Mesenchymal stem cell (in vitro differentiated cells and primary cell): ENCODE results near the gene ASTN2.

Source experiments
- DNase-seq: peaks from one replicate; pipeline ENCODE4 v3.0.0-alpha.2; 2013
- H2AFZ ChIP-seq: one replicate; pipeline ENCODE4 v1.6.1; 2013; ENCODE audit warnings: low read depth, mild to moderate bottlenecking, control low read depth, inconsistent platforms, low read length, moderate library complexity
- H2AK5ac ChIP-seq: 2 replicates; pipeline ENCODE4 v1.6.1; 2013; ENCODE audit warnings: low read length, moderate library complexity, mild to moderate bottlenecking, inconsistent platforms; ENCODE audit not compliant: severe bottlenecking
- H2BK120ac ChIP-seq: one replicate; pipeline ENCODE4 v1.6.1; 2013; ENCODE audit warnings: low read depth, mild to moderate bottlenecking, inconsistent platforms, low read length, moderate library complexity
- H2BK12ac ChIP-seq, 2 experiments: one replicate each; pipeline ENCODE4 v1.6.1; 2013; ENCODE audit warnings: inconsistent platforms in 2 of 2, low read length in 2 of 2, mild to moderate bottlenecking in 2 of 2, moderate library complexity in 2 of 2, control low read depth in 1 of 2
- H2BK15ac ChIP-seq: one replicate; pipeline ENCODE4 v1.6.1; 2013; ENCODE audit warnings: mild to moderate bottlenecking, low read depth, inconsistent platforms; ENCODE audit not compliant: poor library complexity, severe bottlenecking
- H2BK5ac ChIP-seq: 2 replicates; pipeline ENCODE4 v1.6.1; 2013; ENCODE audit warnings: low read depth, mild to moderate bottlenecking, low read length, control low read depth, inconsistent platforms; ENCODE audit not compliant: poor library complexity, severe bottlenecking
- H3K14ac ChIP-seq, 2 experiments: one replicate each; pipeline ENCODE4 v1.6.1; 2013; ENCODE audit warnings: inconsistent platforms in 2 of 2, low read length in 2 of 2, control low read depth in 1 of 2, mild to moderate bottlenecking in 1 of 2, moderate library complexity in 1 of 2
- H3K18ac ChIP-seq, 2 experiments: one replicate each; pipeline ENCODE4 v1.6.1; 2013; ENCODE audit warnings: inconsistent platforms in 2 of 2, low read length in 2 of 2, control low read depth in 1 of 2, low read depth in 1 of 2, mild to moderate bottlenecking in 1 of 2
- H3K23ac ChIP-seq, 2 experiments: one replicate each; pipeline ENCODE4 v1.6.1; 2013; ENCODE audit warnings: inconsistent platforms in 2 of 2, low read length in 2 of 2, mild to moderate bottlenecking in 2 of 2, moderate library complexity in 2 of 2, control low read depth in 1 of 2
- H3K27ac ChIP-seq: 2 replicates; pipeline ENCODE4 v1.5.1; 2013; ENCODE audit warnings: mild to moderate bottlenecking, moderate library complexity, low read length, control low read depth, inconsistent platforms; ENCODE audit not compliant: poor library complexity, severe bottlenecking
- H3K27me3 ChIP-seq, 2 experiments: 2 replicates each; pipeline versions ENCODE4 v1.6.1 to v1.7.0; 2013; ENCODE audit warnings: low read length in 2 of 2, mild to moderate bottlenecking in 2 of 2, moderate library complexity in 2 of 2, control low read depth in 1 of 2, inconsistent platforms in 1 of 2; ENCODE audit not compliant: control insufficient read depth in 1 of 2, insufficient read depth in 1 of 2
- H3K36me3 ChIP-seq, 2 experiments: 2 replicates each; pipeline versions ENCODE4 v1.6.1 to v1.7.0; 2013; ENCODE audit warnings: low read length in 2 of 2, control low read depth in 1 of 2, inconsistent platforms in 1 of 2, low read depth in 1 of 2, mild to moderate bottlenecking in 1 of 2; ENCODE audit not compliant: insufficient read depth in 2 of 2, control insufficient read depth in 1 of 2
- H3K4ac ChIP-seq, 2 experiments: one replicate each; pipeline ENCODE4 v1.6.1; 2013; ENCODE audit warnings: inconsistent platforms in 2 of 2, low read length in 2 of 2, mild to moderate bottlenecking in 2 of 2, moderate library complexity in 2 of 2, control low read depth in 1 of 2, low read depth in 1 of 2
- H3K4me1 ChIP-seq: 2 replicates; pipeline ENCODE4 v1.6.1; 2013; ENCODE audit warnings: low read depth, low read length, control low read depth; ENCODE audit not compliant: control insufficient read depth, insufficient read depth
- H3K4me2 ChIP-seq: 2 replicates; pipeline ENCODE4 v1.6.1; 2013; ENCODE audit warnings: low read length, mild to moderate bottlenecking, inconsistent platforms; ENCODE audit not compliant: poor library complexity, severe bottlenecking
- H3K4me3 ChIP-seq, 2 experiments: 2 replicates each; pipeline versions ENCODE4 v1.5.1 to v1.7.0; 2013; ENCODE audit warnings: low read length in 2 of 2, mild to moderate bottlenecking in 2 of 2, control low read depth in 1 of 2, low read depth in 1 of 2; ENCODE audit not compliant: insufficient read depth in 1 of 2
- H3K79me1 ChIP-seq: replicated peaks from 2 replicates; pipeline ENCODE4 v1.6.1; 2013; ENCODE audit warnings: mild to moderate bottlenecking, control low read depth, low read length, inconsistent platforms; ENCODE audit not compliant: poor library complexity, severe bottlenecking
- H3K9ac ChIP-seq: 2 replicates; pipeline ENCODE4 v1.7.0; 2013; ENCODE audit warnings: mild to moderate bottlenecking, low read length, moderate library complexity
- H3K9me3 ChIP-seq: 2 replicates; pipeline ENCODE4 v1.7.0; 2013; ENCODE audit warnings: mild to moderate bottlenecking, low read length; ENCODE audit not compliant: control insufficient read depth
- H4K8ac ChIP-seq: one replicate; pipeline ENCODE4 v1.6.1; 2013; ENCODE audit warnings: inconsistent platforms, mild to moderate bottlenecking, low read length, moderate library complexity
- H4K91ac ChIP-seq: one replicate; pipeline ENCODE4 v1.6.1; 2013; ENCODE audit warnings: mild to moderate bottlenecking, low read length, inconsistent platforms
- WGBS: methylation state at CpG from one replicate; pipeline ENCODE4 v1.1.7; 2013; ENCODE audit warnings: mixed read lengths; 5-methylcytosine and 5-hydroxymethylcytosine counted together

The ASTN2 gene

DNA sequence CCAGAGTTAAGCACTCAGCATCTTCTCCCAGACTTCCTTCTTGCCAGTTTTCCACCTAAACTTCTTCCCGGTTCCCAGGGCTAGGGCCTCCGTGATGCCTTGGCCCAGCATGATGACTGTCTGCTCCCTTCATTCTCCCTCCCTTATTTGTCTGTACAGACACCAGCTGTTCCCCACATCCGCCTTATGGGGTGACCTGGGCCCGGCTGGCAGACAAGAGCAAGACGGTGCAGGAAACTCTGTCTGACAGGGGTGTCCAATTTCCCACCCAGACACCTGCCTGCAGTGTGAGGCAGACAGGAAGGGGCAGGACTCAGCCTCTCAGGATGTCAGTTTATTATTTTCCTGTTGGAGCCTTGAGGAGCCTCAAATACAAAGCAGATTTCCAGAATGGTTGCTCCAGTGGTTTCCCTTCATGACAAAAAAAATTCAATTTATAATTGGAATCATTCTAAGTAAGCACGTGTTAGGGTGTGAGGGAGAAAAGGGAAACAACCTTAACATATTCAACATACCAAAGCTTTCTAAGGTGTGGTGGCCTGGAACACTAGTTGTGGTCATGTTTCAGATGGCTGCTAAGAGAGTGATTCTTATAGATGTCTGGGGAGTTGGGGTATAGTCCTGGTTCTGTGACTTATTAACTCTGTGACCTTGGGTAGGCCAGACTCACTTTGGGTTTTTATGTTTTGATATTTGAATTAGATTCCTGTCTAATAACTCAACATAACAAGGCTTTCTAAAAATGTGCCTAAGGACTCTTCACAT is 1026.7 kb downstream of the ASTN2 start:
- Histone ChIP-seq H3K4me2 (no peak overlapping the region), H3K27me3 (no peaks in the 10 kb centered on the region), H2BK5ac (peak overlapping the region; percentile 59), H3K18ac (no peak overlapping the region), H2BK12ac (no peak overlapping the region), H4K91ac (no peak overlapping the region), H2BK15ac (no peak overlapping the region), H2AFZ (no peak overlapping the region), H3K36me3 (peaks cover 12 to 94% of the 10 kb centered on the region in 2 experiments), H3K9ac (no peak overlapping the region), H3K9me3 (no peaks in the 10 kb centered on the region), H2AK5ac (peak overlapping the region; percentile 45), H3K23ac (no peak overlapping the region), H4K8ac (no peak overlapping the region), H3K4me1 (peaks cover 18% of the 10 kb centered on the region), H3K4me3 (no peak overlapping the region), H3K27ac (peak overlapping the region; percentile 94), H3K14ac (peak overlapping the region in 1 of 2 experiments; percentile 36), H3K79me1 (no peaks in the 10 kb centered on the region), H3K4ac (no peak overlapping the region), H2BK120ac (no peak overlapping the region)
- 87% methylated on average over 5 of the region's 6 CpGs for WGBS
- no peak for DNase-seq

- peak; percentile 76 for DNase-seq
- Histone ChIP-seq H3K27me3 (no peaks in the 10 kb centered on the region), H3K23ac (no peak overlapping the region), H4K8ac (no peak overlapping the region), H2BK12ac (no peak overlapping the region), H4K91ac (no peak overlapping the region), H2BK15ac (no peak overlapping the region), H3K4me1 (peaks cover 14% of the 10 kb centered on the region), H2AK5ac (no peak overlapping the region), H3K18ac (peak overlapping the region in 1 of 2 experiments; percentile 70), H3K4me3 (no peak overlapping the region), H3K14ac (no peak overlapping the region), H2BK120ac (no peak overlapping the region), H3K9me3 (no peaks in the 10 kb centered on the region), H3K79me1 (no peaks in the 10 kb centered on the region), H3K4ac (no peak overlapping the region), H3K36me3 (peaks cover 11 to 97% of the 10 kb centered on the region in 2 experiments), H2BK5ac (no peak overlapping the region), H3K27ac (no peak overlapping the region), H3K4me2 (no peak overlapping the region), H3K9ac (no peak overlapping the region), H2AFZ (no peak overlapping the region)
- WGBS = 10% methylated on average over 3 of the region's 4 CpGs
Observed at GRCh38 chr9:116383936-116384335, 1030.9 kb downstream of the ASTN2 start.

GRCh38 chr9:116383133-116383532 is 1031.7 kb downstream of the ASTN2 start:
- H2AFZ ChIP-seq = no peak overlapping the region
- no peak overlapping the region for H4K91ac ChIP-seq
- H3K4me1 ChIP-seq = peaks cover 15% of the 10 kb centered on the region
- H3K36me3 ChIP-seq = peaks cover 13 to 97% of the 10 kb centered on the region in 2 experiments
- no peak overlapping the region for H2BK15ac ChIP-seq
- no peak overlapping the region for H2BK12ac ChIP-seq
- H3K4me2 ChIP-seq = no peak overlapping the region
- no peak overlapping the region for H2AK5ac ChIP-seq
- H2BK5ac ChIP-seq = no peak overlapping the region
- H3K79me1 ChIP-seq = no peaks in the 10 kb centered on the region
- no peaks in the 10 kb centered on the region for H3K9me3 ChIP-seq
- no peaks in the 10 kb centered on the region for H3K27me3 ChIP-seq
- DNase-seq = no peak
- no peak overlapping the region for H3K14ac ChIP-seq
- H3K18ac ChIP-seq = peak overlapping the region in 1 of 2 experiments; percentile 34
- H3K27ac ChIP-seq = peak overlapping the region; percentile 33
- no peak overlapping the region for H3K4ac ChIP-seq
- no peak overlapping the region for H3K4me3 ChIP-seq
- H3K9ac ChIP-seq = peak overlapping the region; percentile 21
- WGBS = 60% methylated on average over 1 of the region's 5 CpGs
- no peak overlapping the region for H4K8ac ChIP-seq
- no peak overlapping the region for H2BK120ac ChIP-seq
- no peak overlapping the region for H3K23ac ChIP-seq

- Histone ChIP-seq H3K4me1 (peaks cover 10% of the 10 kb centered on the region), H3K4me3 (no peak overlapping the region), H2AK5ac (no peak overlapping the region), H3K27ac (no peak overlapping the region), H2BK15ac (no peak overlapping the region), H3K23ac (no peak overlapping the region), H3K18ac (peak overlapping the region in 1 of 2 experiments; percentile 16), H3K27me3 (no peaks in the 10 kb centered on the region), H3K14ac (peak overlapping the region in 1 of 2 experiments; percentile 62), H2BK12ac (peak overlapping the region in 1 of 2 experiments; percentile 17), H4K91ac (no peak overlapping the region), H4K8ac (no peak overlapping the region), H2AFZ (no peak overlapping the region), H3K4ac (no peak overlapping the region), H3K9me3 (no peaks in the 10 kb centered on the region), H2BK120ac (no peak overlapping the region), H3K36me3 (peaks cover 13 to 90% of the 10 kb centered on the region in 2 experiments), H3K9ac (no peak overlapping the region), H2BK5ac (no peak overlapping the region), H3K79me1 (no peaks in the 10 kb centered on the region), H3K4me2 (no peak overlapping the region)
- no peak for DNase-seq
- 84% methylated on average over 4 of the region's 4 CpGs for WGBS
Observed at GRCh38 chr9:116382053-116382452, 1032.8 kb downstream of the ASTN2 start.
